HL-60/S4 treated with retinoic acid at 250 ng/mL for 4 days and 3 days (cell line): Measurements from ENCODE around the gene SORCS3.

Experiments used
- in situ Hi-C: fragments of 300-500 bp; cut with MboI; formaldehyde crosslinking; loops from 2 replicates; pipeline ENCODE4 v1.7.0; 2022; ENCODE audit warnings: low sequenced_read_pairs

Gene SORCS3

DNA sequence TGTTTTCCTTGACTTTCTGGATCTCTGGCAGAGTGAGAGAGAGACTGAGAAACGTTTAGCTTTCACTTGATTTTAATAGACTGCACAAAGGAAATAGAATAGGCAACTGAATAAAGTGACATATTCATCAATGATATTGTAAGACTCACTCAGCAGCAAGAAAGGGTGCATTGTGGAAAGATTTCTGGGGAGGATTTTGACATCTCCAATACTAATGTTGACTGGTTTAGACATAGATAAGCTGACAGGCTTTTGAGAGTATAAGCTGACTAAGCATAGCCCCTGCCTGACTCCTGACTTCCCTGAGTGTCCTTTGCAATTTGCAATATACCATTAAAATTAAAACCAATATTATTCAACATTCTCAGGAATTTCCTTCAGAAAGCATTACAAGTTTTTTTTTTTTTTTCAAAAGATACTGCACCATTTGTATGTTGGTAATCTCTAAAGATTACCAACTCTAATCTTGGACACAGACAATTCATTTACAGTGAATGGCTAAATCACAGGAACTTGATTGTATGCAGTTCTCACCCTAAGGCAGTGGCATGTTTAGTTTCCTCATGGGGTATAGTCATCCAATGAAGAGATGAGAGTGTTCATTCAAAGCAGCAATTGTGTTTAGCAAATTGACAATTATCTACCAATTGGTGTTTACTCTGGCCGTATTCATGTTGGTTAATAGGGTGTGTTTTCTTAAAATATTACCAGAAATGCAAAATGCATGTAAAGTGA, 325.6 kb downstream of the SORCS3 start:
- in situ Hi-C loops = no loop called here

GRCh38 chr10:104980368-104980767, 339.3 kb downstream of the SORCS3 start:
- in situ Hi-C loops = no loop called here

DNA sequence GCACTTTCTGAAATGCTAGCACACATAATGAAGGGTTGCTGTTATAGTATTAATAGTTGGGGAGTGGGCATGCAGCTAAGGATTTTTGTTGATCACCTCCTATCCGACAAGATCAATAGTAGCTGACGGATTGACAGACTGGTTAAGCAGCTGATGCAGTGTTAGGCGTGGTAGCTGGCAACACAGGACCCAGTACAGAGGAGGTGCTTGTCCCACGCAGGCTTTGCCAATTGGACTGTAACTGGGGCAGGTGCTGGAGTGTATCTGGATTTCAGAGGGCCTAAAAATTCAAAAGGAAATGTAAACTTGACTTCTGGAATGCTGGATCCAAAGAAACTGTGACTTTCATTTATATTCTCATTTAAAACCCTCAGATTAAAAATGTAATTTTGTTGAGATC, 340.9 kb downstream of the SORCS3 start:
- in situ Hi-C loops = no loop called here

DNA sequence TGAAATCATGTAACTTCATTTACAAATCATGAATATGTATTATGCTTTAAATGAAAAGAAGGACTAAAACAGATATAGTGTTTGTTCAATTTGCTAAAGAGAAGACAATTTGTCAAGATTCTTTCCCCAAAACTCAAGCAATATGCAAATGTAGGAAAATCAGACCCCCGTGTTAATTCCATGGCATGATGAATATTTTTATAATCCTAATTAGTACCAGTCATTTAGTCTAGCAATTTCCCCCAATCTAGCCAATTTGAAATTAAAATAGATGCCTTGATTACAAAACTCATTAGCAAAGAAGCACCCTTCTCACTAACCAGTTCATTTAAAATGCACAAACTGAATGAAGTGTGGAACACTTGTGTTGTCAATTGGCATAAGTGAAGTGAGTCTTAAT, 347.6 kb downstream of the SORCS3 start:
- in situ Hi-C loops = no loop called here

- in situ Hi-C loops = no loop called here
Measured at GRCh38 chr10:104989880-104990279, 348.8 kb downstream of the SORCS3 start.

DNA sequence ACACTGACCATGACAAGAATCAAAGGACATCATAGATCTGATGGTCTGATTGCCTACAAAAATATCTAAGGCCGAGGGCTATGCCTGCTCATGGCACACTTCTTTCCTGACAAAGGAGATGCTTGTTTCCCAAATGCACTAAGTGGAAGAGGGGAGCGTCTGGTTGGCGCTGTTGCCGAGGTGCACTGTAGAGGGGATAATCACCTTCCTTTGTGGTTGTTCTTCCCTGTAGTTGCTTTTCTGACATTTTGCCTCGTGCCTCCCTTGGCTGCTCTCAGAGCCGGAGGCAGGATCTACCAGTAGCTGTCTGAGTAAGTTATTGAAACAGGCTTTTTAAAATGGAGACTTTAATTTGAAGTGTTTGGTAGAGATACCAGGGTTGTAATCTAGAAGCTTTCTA, 352.0 kb downstream of the SORCS3 start:
- in situ Hi-C loops = no loop called here

DNA sequence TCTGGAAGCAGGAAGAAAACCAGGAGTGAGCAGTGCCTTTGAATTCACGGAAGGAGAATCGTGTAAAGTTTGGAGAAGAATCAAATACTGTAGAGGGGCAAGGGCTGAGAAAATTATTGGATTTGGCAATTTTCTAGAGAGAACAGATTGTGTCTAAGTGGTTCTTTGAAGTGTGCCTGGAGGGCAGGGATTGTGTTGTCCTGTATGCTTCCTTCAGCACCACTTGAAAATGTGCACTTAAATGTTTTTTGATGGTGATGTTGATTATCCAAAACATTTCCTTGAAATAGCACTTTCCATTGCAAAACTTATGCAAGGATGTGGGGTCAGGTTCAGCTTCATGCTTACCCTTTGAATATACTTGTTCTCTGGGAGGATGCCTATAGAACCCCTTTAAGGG, 360.2 kb downstream of the SORCS3 start:
- in situ Hi-C loops = no loop called here

GRCh38 chr10:105010411-105011121, 369.5 kb downstream of the SORCS3 start:
- in situ Hi-C loops = no loop called here

GRCh38 chr10:105017116-105017515, 376.0 kb downstream of the SORCS3 start:
- in situ Hi-C loops = no loop called here

DNA sequence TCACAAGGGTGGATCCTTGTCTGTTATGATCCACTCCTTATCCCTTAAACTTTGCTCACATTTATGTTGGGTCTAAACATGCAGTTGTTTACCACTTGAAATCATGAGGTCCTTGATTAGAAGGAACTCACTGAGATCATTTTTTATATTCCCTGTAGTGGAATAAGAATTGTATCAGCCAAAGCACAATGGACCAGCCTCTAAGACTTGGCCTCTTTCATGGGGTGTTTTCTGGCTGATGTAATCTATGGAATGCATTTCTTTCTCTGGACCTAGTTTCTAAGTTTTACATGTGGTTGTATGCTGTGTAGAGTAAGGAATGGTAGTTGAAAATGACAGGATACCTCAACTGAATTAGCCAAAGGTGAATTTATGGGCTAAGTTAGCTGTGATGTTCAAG, 376.6 kb downstream of the SORCS3 start:
- in situ Hi-C loops = no loop called here

GRCh38 chr10:105023211-105024111, 382.4 kb downstream of the SORCS3 start:
- in situ Hi-C loops = no loop called here

GRCh38 chr10:105024184-105024583, 383.1 kb downstream of the SORCS3 start:
- in situ Hi-C loops = no loop called here

- in situ Hi-C loops = no loop called here
Measured at GRCh38 chr10:105025092-105025491, 384.0 kb downstream of the SORCS3 start.

GRCh38 chr10:105026566-105026965, 385.5 kb downstream of the SORCS3 start:
- in situ Hi-C loops = no loop called here

DNA sequence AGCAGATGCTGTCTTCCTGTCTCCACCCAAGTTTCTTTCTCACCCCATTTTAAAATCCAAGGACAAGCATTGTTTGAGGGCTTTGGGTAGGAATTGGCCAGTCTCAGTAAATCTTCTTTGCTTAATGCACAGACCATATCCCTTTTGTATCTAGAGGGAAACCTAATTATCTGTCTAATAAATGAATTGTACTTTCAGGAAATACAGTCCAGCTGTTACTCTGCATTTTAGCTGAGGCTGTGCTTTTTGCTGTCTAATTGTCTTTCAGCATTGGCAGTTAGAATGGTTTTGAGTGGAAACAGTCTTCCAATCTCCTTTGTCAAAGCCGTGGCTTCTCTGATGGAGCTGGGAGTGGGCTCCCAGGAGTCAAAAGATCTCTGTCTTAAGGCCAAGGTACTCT, 388.2 kb downstream of the SORCS3 start:
- in situ Hi-C loops = no loop called here

GRCh38 chr10:105037022-105037421, 395.9 kb downstream of the SORCS3 start:
- in situ Hi-C loops = no loop called here

GRCh38 chr10:105041956-105042355, 400.9 kb downstream of the SORCS3 start:
- in situ Hi-C loops = no loop called here

DNA sequence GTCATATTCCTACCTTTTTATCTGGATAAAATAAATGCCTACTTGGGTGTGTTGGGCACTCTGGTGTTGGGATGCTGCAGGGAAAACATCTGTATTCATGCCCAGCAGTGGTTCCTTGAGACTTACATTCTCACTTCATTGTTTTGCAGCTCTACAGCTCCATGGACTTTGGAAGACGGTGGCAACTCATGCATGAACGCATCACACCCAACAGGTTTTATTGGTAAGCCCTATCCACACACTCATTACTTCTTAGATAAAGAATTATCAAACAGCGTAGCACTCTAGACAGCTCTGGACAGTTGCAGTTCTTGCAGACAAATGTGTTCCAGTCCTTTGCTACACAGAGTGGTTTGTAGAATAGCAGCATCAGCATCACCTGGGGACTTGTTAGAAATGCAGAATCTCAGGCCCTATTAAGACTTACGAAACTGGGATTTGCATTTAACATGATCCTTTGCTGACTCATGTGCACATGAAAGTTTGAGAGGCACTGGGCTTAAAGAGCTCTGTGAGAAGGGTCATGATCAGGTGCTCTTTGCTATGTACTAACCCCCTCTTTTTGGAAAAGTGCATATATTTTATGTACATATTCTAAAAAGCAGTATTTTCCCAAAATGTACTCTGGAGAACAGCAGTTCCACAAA, 401.9 kb downstream of the SORCS3 start:
- in situ Hi-C loops = no loop called here

DNA sequence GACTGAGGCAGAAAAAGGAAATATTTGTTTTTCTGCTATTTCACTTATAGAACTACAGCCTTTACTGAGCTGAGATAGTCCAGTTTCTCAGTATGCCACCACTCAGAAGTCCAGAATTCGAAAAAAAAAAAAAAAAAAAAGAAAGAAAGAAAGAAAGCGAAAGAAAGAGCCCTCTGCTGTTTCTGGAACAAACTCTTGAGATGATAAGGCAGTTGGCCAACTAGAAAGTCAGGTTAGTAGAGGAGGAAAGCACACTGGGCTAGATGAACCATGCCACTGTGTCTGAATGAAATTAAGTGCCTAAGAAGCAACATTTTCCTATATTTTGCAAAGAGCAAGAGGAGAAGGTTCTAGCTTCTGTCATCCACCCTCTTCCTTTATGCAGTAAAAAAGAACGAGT, 403.8 kb downstream of the SORCS3 start:
- in situ Hi-C loops = no loop called here

- in situ Hi-C loops = no loop called here
Measured at GRCh38 chr10:105056413-105056812, 415.3 kb downstream of the SORCS3 start.

DNA sequence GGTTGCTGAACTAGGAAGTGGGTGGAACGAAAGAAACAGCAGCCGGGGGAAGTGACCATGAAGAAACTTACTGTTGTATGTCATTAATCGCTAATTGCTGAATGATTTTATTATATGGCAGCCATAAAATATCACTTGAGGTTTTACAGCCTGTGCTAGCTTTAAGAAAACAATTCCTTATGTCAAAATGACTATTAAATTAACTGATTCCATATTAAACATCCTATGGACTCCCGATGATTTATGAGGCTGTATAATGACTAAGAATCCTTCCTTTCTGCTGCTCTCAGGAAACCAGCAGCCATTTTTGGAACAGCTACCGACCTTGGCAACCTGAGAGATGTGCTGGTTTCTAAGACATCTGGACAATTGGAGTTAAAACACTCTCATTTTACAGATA, 421.9 kb downstream of the SORCS3 start:
- in situ Hi-C loops = no loop called here
